GM21717 (cell line): ENCODE data around the gene TRAF2.

Experiments used
- ATAC-seq: cut with Tn5 transposase; IDR thresholded peaks from one replicate; pipeline ENCODE4 v1.9.1; 2021; ENCODE audit warnings: mild to moderate bottlenecking, moderate library complexity; ENCODE audit not compliant: unreplicated experiment

TRAF2 gene

DNA sequence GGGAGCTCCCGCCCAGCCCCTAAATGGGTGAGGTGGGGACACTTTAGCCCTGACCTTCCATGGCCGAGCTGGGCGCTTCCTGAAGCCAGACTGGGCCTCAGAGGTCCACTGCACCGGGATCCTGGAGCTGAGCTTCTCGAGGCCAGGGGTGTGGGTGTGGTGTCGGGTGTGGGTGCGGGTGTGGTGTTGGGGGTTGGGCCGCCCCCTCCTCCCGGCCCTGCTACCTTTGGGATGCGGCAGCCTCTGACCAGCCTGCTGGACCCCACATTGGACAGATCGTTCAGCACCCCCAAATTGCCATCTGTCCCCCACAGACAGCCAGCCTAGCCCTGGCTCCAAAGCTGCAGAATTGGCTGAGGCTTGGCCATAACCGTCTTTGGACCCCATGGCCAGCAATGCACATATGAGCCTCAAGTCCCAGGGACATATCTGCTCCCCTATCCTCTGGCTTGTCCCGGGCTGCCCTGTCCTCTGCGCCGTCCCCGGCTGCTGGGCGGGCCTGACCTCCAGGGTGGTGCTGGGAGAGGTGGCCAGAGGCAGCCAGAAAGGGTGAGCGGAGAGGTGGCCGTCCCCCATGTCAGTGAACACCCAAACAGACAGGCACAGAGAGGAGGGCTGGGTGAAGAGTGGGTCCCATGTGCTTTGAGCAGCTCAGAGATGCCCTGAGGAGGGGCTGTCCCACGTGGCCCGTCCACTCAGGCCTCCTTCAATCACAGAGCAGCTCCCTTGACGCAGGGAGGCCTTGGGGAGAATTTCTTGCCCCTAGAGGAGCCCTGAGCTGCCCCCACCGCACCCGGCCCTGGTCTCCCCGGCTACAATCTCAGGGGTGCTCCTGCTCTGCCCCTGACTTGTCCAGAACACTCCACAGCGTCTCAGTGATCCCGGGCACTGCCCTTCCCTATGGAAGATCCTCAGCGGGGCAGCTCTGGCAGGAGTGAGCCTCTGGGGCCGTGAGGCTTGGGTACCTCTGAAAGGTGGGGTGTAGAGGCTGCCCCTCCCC is 87.6 kb downstream of the TRAF2 start:
- ATAC-seq: no peak

DNA sequence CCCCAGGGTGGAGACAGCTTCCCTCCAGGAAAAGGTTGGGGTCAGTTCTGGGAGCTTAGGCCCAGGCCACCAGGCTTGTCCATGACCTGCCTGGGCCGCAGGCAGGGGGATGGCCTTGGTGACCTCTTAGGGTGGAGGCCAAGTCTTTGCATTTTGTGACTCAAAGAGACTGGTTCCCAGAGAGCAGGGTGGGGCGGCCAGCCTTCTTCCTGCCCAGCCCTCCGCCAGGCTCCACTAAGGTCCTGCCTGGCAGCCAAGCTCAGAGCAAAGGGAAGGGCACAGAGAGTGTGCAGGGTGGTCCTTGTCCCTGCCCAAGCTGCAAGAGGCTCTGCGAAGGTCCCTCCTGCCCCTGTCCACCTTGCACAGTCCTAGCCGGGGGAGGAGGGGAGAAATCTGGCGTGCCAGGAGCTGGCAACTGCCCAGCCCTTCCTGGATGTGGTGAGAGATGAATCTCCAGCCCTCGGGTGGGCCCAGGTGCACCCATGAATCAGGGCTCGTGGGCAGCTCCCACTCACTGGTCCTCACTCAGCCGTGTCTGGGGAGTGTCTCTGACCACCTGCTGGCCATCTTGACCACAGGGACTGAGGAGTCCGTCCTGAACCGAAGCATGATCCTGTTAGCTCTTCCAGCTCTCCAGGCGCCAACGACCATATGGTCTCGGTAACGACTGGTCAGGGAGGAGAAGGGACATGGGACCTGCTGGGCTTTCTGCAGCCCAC is 88.7 kb downstream of the TRAF2 start:
- ATAC-seq: no peak

GRCh38 chr9:136975644-136976043 is 89.3 kb downstream of the TRAF2 start:
- ATAC-seq: no peak
